T47D (cell line): Measurements from ENCODE around the gene WASF2.

Experiments
- DNase-seq, 2 experiments: peaks; one replicate each; pipeline versions ENCODE4 v3.0.0 to v3.0.0-alpha.2; 2011 to 2012; ENCODE audit warnings: low read depth in 1 of 2, low spot score in 1 of 2
- JUND ChIP-seq: IDR thresholded peaks from 2 replicates; pipeline ENCODE4 v1.6.1; 2012; ENCODE audit warnings: low read depth
- in situ Hi-C: cut with HindIII; loops from 2 replicates; pipeline ENCODE4 v1.10.0; 2016; ENCODE audit warnings: low sequenced_read_pairs, low pct_unique_long_range_greater_than_20kb

WASF2 gene

GRCh38 chr1:27361044-27361402 lies 128.9 kb downstream of the WASF2 start:
- TF ChIP-seq JUND: no peak
- no peak for DNase-seq
- in situ Hi-C loops: no loop called here

DNA sequence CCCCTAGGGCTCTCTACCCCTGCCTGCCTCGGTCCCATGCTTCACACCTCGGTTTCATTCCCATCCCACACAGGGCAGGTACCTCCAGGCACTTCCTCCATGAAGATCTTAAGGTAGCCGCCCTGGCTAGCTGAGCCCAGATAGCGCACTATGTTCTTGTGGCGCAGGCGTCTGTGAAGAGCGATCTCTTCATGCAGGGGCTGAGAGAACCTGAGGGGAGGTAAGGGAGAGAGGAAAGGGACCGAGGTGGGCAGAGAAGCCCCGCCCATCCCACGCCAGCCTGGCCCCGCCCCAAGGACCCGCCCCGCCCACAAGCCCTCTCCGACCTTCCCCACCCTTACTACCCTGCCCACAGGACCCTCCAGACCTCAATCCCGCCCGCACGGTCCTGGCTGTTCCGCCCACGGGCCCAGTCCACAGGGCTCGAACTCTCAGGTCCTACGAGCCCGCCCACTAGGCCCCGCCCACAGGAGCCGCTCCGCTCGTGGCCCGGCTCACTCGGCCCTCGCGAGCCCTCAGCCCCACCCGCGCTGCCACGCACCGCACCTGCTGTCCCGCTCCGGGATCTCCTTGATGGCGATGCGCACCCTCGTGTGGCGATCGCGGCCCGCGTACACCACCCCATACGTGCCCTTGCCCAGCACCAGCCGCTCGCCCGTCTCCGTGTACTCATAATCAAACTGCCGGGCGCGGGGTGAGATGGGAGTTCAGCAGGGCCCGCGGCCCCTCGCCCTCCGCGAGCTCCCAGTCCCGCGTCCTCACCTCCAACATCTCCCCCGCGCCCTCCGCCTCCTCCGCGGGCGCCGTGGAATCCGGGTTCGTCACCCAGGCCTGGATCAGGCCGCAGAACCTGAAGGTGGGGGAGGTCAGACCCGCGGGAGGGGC lies 129.6 kb downstream of the WASF2 start:
- in situ Hi-C loops: no loop called here
- no peak for TF ChIP-seq JUND
- DNase-seq: no peak

GRCh38 chr1:27359822-27360158 lies 130.2 kb downstream of the WASF2 start:
- DNase-seq: no peak
- TF ChIP-seq JUND: no peak
- in situ Hi-C loops: no loop called here

DNA sequence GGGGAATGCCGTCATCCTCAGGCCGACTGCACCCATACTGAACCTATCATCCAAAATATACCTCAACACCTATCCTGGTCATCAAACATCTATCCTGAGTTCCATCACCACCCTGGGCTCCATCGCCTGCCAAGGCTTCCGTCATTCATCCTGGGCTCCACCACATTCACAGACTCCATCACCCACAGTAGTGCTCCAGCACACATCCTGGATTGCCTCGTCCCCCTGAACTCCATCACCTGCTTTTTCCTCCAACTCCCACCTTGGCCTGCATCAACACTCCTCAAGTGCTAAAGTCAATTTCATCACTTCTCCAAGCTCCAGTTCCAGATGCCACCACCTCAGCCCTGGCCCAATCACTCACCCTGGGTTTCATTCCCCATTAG lies 131.0 kb downstream of the WASF2 start:
- in situ Hi-C loops: no loop called here
- TF ChIP-seq JUND: no peak
- DNase-seq: no peak

DNA sequence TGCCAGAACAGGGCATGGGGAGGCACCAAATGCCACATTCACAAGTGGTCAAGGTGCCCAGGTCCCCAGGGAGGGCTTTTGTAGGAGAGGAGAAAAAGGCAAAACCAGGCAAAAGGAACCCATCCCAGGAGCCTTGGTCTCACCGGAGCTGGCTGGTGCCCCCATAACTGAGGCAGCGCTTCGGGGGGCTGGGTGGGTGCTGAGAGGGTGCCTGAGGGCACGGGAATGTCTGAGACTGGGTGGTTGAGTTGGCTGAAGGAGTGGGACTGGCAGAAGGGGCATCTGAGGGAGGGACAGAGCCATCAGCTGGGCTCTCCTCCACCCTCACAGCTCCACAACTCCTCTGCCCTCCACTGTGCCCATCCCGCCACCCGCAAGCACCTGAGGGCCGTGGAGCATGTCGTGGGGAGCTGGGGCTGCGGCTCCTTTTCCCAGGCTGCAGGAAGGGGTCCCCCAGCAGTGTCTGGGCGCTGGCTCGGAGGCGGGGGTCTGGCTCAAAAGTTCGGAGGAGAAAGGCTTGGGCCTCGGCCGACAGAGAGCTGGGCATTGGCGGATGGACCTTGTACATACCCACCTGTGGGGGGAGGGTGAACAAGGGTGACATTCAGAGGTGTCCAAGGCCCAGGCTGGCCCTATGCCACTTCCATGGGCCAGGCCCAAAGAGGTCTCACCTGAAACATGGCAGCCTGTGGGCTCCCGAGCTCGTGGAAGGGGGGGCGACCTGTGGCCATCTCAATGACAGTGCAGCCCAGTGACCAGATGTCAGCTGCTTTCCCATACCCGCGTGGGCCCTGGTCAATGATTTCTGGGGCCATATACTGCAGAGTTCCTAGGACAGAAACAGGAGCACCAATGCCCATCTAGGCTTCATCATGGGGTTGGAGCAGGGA lies 131.7 kb downstream of the WASF2 start:
- TF ChIP-seq JUND: no peak
- in situ Hi-C loops: no loop called here
- no peak for DNase-seq

- in situ Hi-C loops: no loop called here
- peak; percentile 60 to 81 for DNase-seq
- TF ChIP-seq JUND: no peak
Observed at GRCh38 chr1:27357281-27358037, 132.5 kb downstream of the WASF2 start.

DNA sequence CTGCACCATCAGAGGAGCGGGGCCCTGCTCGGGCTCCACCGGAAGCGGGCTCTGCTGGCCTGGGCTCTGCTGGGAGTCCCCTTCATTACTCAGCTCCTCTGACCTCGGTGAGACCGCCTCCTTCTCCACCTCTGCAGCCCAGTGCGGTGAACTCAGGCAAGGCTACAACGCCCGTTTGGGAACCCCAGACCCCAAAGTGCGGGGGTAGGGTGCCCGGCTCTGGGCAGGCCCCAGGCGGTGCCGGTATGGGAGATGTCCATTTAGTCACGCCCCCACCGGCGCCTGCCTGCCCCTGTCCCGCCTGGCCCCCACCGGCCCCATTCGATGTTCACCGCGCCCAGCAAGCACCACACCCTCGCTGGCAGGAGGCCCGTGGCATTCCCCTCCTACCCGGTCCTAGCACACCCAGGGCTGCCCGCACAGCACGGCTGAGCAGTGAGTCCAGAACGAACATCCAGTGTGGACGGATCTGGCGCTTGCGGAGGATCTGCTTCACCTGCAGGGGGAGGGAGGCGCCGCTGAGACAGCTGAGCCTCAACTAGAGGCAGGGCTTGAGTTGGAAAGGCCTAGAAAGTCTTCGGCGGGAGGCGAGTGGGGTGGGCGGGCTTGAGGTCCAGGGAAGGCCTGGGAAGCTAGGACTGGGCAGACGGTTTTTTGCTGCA lies 133.2 kb downstream of the WASF2 start:
- no peak for TF ChIP-seq JUND
- DNase-seq: no peak
- in situ Hi-C loops: no loop called here

- no peak for TF ChIP-seq JUND
- in situ Hi-C loops: no loop called here
- no peak for DNase-seq
Observed at GRCh38 chr1:27356277-27356618, 133.7 kb downstream of the WASF2 start.

- in situ Hi-C loops: no loop called here
Observed at GRCh38 chr1:27355683-27356082, 134.3 kb downstream of the WASF2 start.

More at GRCh38 chr1:27355683-27356082, 134.3 kb downstream of the WASF2 start:
- TF ChIP-seq JUND: no peak
- no peak for DNase-seq
